Hematopoietic multipotent progenitor cell treated with erythropoietin and hydrocortisone succinate and interleukin-3 and kit ligand, for 6 days (in vitro differentiated cells): Measurements from ENCODE around the gene PNKP.

Experiments used
- DNase-seq: peaks from one replicate; pipeline ENCODE4 v3.0.0-alpha.2; 2015

The PNKP gene

GRCh38 chr19:49840736-49841249, 26.6 kb downstream of the PNKP start:
- DNase-seq = no peak

- DNase-seq = no peak
Observed at GRCh38 chr19:49840321-49840720, 27.1 kb downstream of the PNKP start.

GRCh38 chr19:49839713-49840112, 27.7 kb downstream of the PNKP start:
- DNase-seq = no peak

- no peak for DNase-seq
Observed at GRCh38 chr19:49838885-49839588, 28.3 kb downstream of the PNKP start.

- DNase-seq = no peak
Observed at GRCh38 chr19:49837425-49837824, 30.0 kb downstream of the PNKP start.

GRCh38 chr19:49837009-49837310, 30.4 kb downstream of the PNKP start:
- no peak for DNase-seq

- no peak for DNase-seq
Observed at GRCh38 chr19:49836176-49837008, 31.0 kb downstream of the PNKP start.

GRCh38 chr19:49835562-49835961, 31.8 kb downstream of the PNKP start:
- DNase-seq = no peak

GRCh38 chr19:49833599-49833998, 33.8 kb downstream of the PNKP start:
- DNase-seq = no peak

GRCh38 chr19:49832556-49832955, 34.8 kb downstream of the PNKP start:
- DNase-seq = no peak

- no peak for DNase-seq
Observed at GRCh38 chr19:49831592-49831991, 35.8 kb downstream of the PNKP start.

GRCh38 chr19:49830766-49831165, 36.6 kb downstream of the PNKP start:
- DNase-seq = no peak

- DNase-seq = no peak
Observed at GRCh38 chr19:49829721-49830120, 37.7 kb downstream of the PNKP start.

- DNase-seq = no peak
Observed at GRCh38 chr19:49829200-49829599, 38.2 kb downstream of the PNKP start.

- no peak for DNase-seq
Observed at GRCh38 chr19:49827034-49827433, 40.3 kb downstream of the PNKP start.

GRCh38 chr19:49824662-49825061, 42.7 kb downstream of the PNKP start:
- no peak for DNase-seq

GRCh38 chr19:49823472-49823871, 43.9 kb downstream of the PNKP start:
- no peak for DNase-seq

- peak; percentile 97 for DNase-seq
Observed at GRCh38 chr19:49820125-49820524, 47.3 kb downstream of the PNKP start.

GRCh38 chr19:49819452-49820115, 47.8 kb downstream of the PNKP start:
- DNase-seq = peak; percentile 36

- peak; percentile 32 for DNase-seq
Observed at GRCh38 chr19:49818649-49819370, 48.6 kb downstream of the PNKP start.

- DNase-seq = peak; percentile 91
Observed at GRCh38 chr19:49817964-49818648, 49.3 kb downstream of the PNKP start, which contains the start of gene MED25. Gene MED25 (plus strand): TSS chr19:49818289. CDS start chr19:49818342, 53 bp downstream.

GRCh38 chr19:49816590-49816989, 50.8 kb downstream of the PNKP start:
- no peak for DNase-seq
